PC-3 (cell line): ENCODE results near the gene BMPR1A.

Source experiments
- CTCF ChIP-seq: fragments of 300-600 bp; sonication (generic); conservative IDR thresholded peaks from 2 replicates; pipeline ENCODE4 v1.5.1; 2017; ENCODE audit warnings: antibody characterized with exemption, low read depth, mild to moderate bottlenecking, low read length
- EZH2 ChIP-seq: fragments of 300-600 bp; sonication (generic); IDR thresholded peaks from one replicate; pipeline ENCODE4 v1.6.1; 2017; ENCODE audit warnings: antibody characterized with exemption, mild to moderate bottlenecking, low read length; ENCODE audit not compliant: unreplicated experiment

DNA sequence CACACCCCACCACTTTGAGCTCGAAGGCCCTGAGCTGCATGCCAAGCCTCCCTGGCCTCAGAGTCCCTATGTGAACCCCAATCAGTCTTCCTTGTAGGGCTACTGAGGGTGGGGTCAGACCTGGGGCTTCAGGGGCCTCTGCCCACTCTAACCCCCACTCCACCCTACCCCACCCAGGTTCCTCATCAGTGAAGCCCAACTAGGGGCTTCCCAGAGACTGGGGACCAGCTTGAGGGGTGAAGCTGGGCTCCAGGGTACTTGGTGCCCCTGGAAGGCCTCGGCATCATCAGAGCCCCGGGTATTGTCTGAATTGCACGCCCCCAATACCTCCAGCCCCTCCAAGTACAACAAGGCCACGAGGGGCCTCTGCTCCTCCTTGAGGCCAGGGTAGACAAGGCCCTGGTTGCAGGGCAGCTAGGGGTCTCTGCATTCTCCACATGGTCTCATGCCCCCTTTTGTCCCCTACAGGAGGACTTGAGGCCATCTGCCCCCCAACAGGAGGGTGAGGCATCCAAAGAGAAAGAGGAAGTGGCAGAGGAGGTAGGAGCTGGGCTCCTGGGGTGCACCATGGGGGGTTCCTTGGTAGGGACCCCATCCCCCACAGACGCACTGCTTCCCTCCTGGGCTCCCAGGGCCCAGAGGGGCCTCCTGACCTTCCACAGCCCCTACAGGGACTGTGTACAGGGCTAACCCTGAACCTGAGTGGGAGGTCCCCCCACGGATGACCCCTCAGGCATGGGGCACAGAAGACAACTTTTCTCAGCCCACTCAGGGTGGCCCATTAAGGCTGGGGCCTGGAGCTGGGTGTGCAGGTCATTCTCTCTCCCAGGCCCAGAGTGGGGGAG is 205.9 kb downstream of the BMPR1A start:
- no peak for TF ChIP-seq CTCF
- TF ChIP-seq EZH2: no peak
